Measurements from ENCODE around the gene GPC1. TPM values are rescaled to one million over a fixed set of nuclear protein-coding genes. Genes with fewer than 3 reads are reported as not detected.

GPC1 gene
- total and polyA plus RNA-seq, 2 donors (not counting 3 experiments of a cell fraction or from before 2014, with no cell fraction given): 9.6 to 31.1 TPM

DNA sequence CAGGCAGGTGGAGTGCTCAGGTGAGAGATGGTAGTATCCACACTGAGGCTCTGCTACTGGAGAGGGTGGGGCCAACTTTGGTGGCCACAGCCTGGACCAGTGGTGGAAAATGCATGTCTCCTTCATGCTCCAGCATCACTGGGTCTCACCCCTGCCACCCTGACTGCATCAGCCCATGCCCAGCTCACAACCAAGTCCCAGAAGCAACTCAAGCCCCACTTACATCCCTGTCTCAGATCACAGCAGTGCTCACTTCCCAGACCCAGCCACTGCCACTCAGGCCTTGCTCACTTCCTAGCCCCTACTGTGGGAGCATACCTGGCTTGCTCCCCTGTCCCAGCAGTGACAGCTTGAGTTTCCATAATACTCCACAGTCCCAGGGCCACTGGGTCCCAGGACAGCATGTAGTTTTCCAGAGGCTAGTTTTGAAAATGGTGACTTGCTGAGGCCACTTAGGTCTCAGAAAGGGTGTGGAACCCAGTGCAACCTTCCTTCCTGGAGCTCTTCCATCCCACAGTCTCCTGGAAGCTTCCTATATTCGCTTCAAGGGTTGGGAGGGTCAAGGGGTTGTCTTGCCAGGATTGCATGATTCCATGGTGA, 58.8 kb downstream of the GPC1 start:
- Histone ChIP-seq H3K4me2 (ENCODE audit: insufficient read depth, low read length) (no peak overlapping the region), H3K9ac (replicated peaks; ENCODE audit: extremely low read depth, insufficient read depth, low read length) (no peak overlapping the region), H3K4me3 (replicated peaks in 1 of 3; ENCODE audit: insufficient read depth in 1 of 3, low read depth in 1 of 3, low read length in 3 of 3) (no peak overlapping the region), H3K79me2 (ENCODE audit: control insufficient read depth, insufficient read depth, low read length) (no peaks in the 10 kb centered on the region), H2AFZ (ENCODE audit: low read depth, low read length) (no peak overlapping the region), H4K20me1 (replicated peaks; ENCODE audit: control insufficient read depth, extremely low read depth, insufficient read depth, low read length) (no peaks in the 10 kb centered on the region), H3K9me1 (replicated peaks; ENCODE audit: control insufficient read depth, extremely low read depth, insufficient read depth, low read length) (no peaks in the 10 kb centered on the region), H3K27me3 (ENCODE audit: control insufficient read depth in 2 of 2, insufficient read depth in 2 of 2, low read length in 2 of 2) (no peaks in the 10 kb centered on the region), H3K27ac (ENCODE audit: insufficient read depth, low read depth, low read length) (no peak overlapping the region), H3K36me3 (ENCODE audit: control insufficient read depth in 2 of 2, extremely low read depth in 1 of 2, insufficient read depth in 2 of 2, low read length in 2 of 2) (no peaks in the 10 kb centered on the region), H3K4me1 (ENCODE audit: control insufficient read depth, extremely low read depth, insufficient read depth, low read length) (no peaks in the 10 kb centered on the region), H3K9me3 (replicated peaks; ENCODE audit: control insufficient read depth, insufficient read depth, low read length) (no peaks in the 10 kb centered on the region)
- dilution Hi-C loops (cut with MboI; ENCODE audit: extremely low pct_ligation_motif_present, low sequenced_read_pairs): no loop called here
- ChIA-PET CTCF (interaction anchor here (1.7 kb wide), 2 partner anchors 20 to 346 kb away, joined by 6 to 10 read pairs; no protein-coding TSS in a partner anchor), POLR2A (no interaction called here)
- DNase-seq (ENCODE audit: low read depth, low spot score) (no peak), FAIRE-seq (no peak)
- no peak for TF ChIP-seq POLR2AphosphoS5 (IDR thresholded peaks at IDR 0.05; ENCODE audit: insufficient read depth, low read depth, low read length)
- no peak for TF ChIP-seq MAX (IDR thresholded peaks at IDR 0.05; ENCODE audit: insufficient read depth, insufficient read length)
- no peak for TF ChIP-seq MYC (IDR thresholded peaks at IDR 0.05; ENCODE audit: low read depth, low read length)
- TF ChIP-seq GATA2 (IDR thresholded peaks at IDR 0.05; ENCODE audit: insufficient read depth, insufficient read length, low read depth, low read length): no peak
- no peak for TF ChIP-seq POLR2A (IDR thresholded peaks at IDR 0.05; ENCODE audit: low read depth, low read length)
- TF ChIP-seq EZH2 (IDR thresholded peaks at IDR 0.05; ENCODE audit: borderline replicate concordance, low read depth, low read length, severe bottlenecking): no peak
- TF ChIP-seq, protein P1, sequence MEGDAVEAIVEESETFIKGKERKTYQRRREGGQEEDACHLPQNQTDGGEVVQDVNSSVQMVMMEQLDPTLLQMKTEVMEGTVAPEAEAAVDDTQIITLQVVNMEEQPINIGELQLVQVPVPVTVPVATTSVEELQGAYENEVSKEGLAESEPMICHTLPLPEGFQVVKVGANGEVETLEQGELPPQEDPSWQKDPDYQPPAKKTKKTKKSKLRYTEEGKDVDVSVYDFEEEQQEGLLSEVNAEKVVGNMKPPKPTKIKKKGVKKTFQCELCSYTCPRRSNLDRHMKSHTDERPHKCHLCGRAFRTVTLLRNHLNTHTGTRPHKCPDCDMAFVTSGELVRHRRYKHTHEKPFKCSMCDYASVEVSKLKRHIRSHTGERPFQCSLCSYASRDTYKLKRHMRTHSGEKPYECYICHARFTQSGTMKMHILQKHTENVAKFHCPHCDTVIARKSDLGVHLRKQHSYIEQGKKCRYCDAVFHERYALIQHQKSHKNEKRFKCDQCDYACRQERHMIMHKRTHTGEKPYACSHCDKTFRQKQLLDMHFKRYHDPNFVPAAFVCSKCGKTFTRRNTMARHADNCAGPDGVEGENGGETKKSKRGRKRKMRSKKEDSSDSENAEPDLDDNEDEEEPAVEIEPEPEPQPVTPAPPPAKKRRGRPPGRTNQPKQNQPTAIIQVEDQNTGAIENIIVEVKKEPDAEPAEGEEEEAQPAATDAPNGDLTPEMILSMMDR (IDR thresholded peaks at IDR 0.05; ENCODE audit: extremely low read depth in 1 of 2, insufficient read depth in 1 of 2, low read depth in 1 of 2, low read length in 2 of 2): no peak
- TF ChIP-seq JUN (IDR thresholded peaks at IDR 0.05; ENCODE audit: borderline replicate concordance, insufficient read depth, insufficient read length, low read depth): no peak
- TF ChIP-seq FOS (IDR thresholded peaks at IDR 0.05; ENCODE audit: borderline replicate concordance, insufficient read depth, low read length): no peak
- BruUV-seq (replicated peaks): no TSS peak
- intact Hi-C loops (cut with micrococcal nuclease): no loop called here
